Measurements from ENCODE around the gene SERPINB10. TPM values are rescaled to one million over a fixed set of nuclear protein-coding genes. Genes with fewer than 3 reads are reported as not detected.
A peak's percentile ranks its signal among the peaks of the same experiment; 100 is the strongest.
"Not testable (repeated sequence)": the region's sequence is repeated elsewhere in the genome, so short reads cannot be mapped to it uniquely, and the experiment has no call there.

The SERPINB10 gene
- total RNA-seq, 2 donors from 2014 or later = not detected

DNA sequence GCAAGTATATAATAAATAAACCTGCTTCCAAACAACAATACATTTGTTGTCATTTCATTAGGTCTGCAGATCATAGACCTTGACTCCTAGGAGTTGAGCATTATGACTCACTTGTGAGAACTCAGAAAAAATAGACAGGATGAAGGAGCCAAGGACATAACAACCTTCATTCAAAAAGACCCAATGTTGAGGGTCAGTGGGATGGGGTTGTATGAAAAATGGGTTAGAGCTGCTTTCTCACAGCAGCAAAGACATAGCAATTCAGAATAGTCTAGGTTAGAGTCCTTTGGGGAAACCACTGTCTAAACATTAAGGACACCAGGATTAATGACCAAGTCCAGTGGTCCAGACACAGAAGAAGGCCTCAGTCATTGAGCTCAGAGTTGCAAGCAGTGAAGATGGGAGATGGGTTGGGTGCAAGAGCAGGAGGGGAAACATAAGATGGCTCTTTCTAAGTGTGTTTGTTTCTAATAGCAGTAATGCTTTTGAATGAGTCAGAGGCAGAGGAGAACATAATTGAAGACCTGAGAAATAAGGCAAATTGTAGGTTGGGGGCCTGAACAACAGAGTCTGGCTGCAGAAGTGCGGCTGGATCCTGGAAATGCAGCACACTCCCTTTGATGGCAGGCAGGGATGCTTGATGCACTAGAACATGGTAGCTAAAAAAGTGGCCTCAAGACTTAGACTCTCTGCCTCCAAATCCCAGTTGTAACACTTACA is 3.7 kb upstream of the SERPINB10 start:
- H3K27ac Mint-ChIP-seq = no peak overlapping the region
- H3K4me1 Mint-ChIP-seq = no peaks in the 10 kb centered on the region
- H3K4me3 Mint-ChIP-seq = no peak overlapping the region
- no peaks in the 10 kb centered on the region for H3K36me3 Mint-ChIP-seq (ENCODE audit: low read depth)
- ATAC-seq (no peak), DNase-seq (no peak)
- H3K27me3 Mint-ChIP-seq = peaks cover 13% of the 10 kb centered on the region
- H3K9me3 ChIP-seq (ENCODE audit: control insufficient read depth, low read length, poor library complexity, severe bottlenecking) = no peaks in the 10 kb centered on the region

DNA sequence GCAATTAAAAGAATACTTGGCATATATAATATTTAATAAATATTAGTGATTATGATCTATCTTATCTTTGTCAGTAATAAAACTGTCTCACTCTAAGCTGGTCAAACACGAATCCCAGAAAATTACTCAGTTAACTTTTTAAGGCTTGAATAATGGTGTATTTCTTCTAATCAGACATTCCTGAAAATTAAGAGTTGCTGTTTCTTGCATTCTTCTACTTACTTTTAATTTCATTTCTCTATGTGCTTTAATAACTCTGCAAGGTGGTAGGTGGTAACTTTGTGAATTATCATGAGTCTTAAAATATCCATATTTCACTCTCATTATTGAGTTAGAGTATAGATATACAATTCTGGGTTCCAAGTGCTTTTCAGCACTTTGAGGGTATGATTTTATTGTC is 3.1 kb upstream of the SERPINB10 start:
- Mint-ChIP-seq H3K4me3 (no peak overlapping the region), H3K4me1 (no peaks in the 10 kb centered on the region), H3K36me3 (ENCODE audit: low read depth) (no peaks in the 10 kb centered on the region), H3K27ac (no peak overlapping the region), H3K27me3 (peaks cover 13% of the 10 kb centered on the region)
- H3K9me3 ChIP-seq (ENCODE audit: control insufficient read depth, low read length, poor library complexity, severe bottlenecking) = no peaks in the 10 kb centered on the region
- ATAC-seq (no peak), DNase-seq (no peak)

DNA sequence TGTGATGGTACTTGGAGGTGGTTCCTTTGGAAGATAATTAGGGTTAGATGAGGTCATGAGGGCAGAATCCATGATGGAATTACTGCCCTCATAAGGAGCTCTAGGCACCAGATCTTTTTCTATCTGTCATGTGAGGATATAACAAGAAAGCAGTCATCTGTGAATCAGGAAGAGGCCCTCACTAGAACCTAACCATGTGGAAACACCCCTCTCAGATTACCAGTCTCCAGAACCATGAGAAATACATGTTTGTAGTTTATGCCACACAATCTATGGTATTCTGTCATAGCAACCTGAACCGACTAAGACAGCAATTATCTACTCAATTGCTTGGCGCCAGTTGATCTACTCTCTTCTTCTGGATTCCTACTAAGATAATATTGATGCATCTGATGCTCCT is 2.4 kb upstream of the SERPINB10 start:
- DNase-seq (no peak), ATAC-seq (no peak)
- Mint-ChIP-seq H3K4me1 (no peaks in the 10 kb centered on the region), H3K36me3 (ENCODE audit: low read depth) (no peaks in the 10 kb centered on the region), H3K4me3 (no peak overlapping the region), H3K27ac (no peak overlapping the region), H3K27me3 (peaks cover 13% of the 10 kb centered on the region)
- H3K9me3 ChIP-seq (ENCODE audit: control insufficient read depth, low read length, poor library complexity, severe bottlenecking) = no peaks in the 10 kb centered on the region

DNA sequence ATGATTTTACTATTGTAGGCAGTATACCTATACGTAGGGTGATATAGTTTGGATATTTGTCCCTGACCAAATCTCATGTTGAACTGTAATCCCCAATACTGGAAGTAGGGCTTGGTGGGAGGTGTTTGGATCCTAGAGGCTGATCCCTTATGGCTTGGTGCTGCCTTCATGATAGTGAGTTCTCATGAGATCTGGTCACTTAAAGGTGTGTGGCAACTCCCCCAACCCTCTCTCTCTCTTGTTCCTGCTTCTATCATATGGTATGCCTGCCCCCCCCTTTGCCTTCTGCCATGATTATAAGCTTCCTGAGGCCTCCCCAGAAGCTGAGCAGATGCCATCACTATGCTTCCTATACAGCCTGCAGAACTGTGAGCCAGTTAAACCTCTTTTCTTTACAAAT is 1.7 kb upstream of the SERPINB10 start:
- H3K36me3 Mint-ChIP-seq (ENCODE audit: low read depth) = no peaks in the 10 kb centered on the region
- ATAC-seq = no peak
- no peak overlapping the region for H3K27ac Mint-ChIP-seq

DNA sequence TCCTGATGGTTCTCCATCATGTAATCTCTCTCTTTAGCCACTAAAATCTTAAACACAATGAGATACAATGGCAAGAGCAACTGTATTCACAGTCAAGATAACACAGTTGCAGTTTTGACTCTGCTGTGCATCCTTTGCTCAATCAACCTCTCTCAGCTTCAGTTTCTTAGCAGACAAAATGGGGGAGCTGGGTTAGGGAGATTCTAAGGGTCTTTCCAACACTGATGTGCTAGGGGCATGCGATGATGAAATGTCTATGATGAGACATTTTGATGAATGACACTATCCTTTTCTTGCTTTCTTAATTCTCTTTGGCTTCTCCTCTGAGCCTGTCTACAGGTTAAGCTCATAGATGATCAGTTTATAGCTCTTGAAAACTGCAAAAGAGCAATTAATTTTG is 1.1 kb downstream of the SERPINB10 start:
- no peaks in the 10 kb centered on the region for H3K9me3 ChIP-seq (ENCODE audit: control insufficient read depth, low read length, poor library complexity, severe bottlenecking)
- Mint-ChIP-seq H3K36me3 (ENCODE audit: low read depth) (no peaks in the 10 kb centered on the region), H3K27ac (no peak overlapping the region), H3K27me3 (peaks cover 22% of the 10 kb centered on the region), H3K4me1 (no peaks in the 10 kb centered on the region), H3K4me3 (no peak overlapping the region)
- ATAC-seq = no peak
- DNase-seq = no peak

More for the DNA sequence above, 1.7 kb upstream of the SERPINB10 start:
- no peak overlapping the region for H3K4me3 Mint-ChIP-seq
- no peaks in the 10 kb centered on the region for H3K4me1 Mint-ChIP-seq
- DNase-seq = no peak
- H3K27me3 Mint-ChIP-seq = peaks cover 11% of the 10 kb centered on the region
- no peaks in the 10 kb centered on the region for H3K9me3 ChIP-seq (ENCODE audit: control insufficient read depth, low read length, poor library complexity, severe bottlenecking)

DNA sequence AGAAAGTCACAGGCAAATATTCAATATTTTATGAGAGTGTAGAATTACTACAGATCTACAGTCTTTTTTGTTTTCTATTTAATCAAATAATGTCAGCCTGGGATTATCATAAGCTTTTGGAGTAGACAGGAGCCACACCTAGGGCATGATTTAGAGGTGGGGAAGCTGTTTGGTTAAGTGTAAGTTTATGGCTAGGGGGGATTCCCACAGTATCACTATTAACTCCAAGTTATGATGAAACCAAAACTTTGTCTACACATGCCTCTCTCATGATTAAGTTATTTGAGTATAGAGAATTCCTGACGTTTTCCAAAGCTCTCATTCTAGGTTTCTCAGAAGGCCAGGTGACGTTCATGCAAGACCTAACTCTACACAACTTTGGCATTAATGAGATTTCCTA is 2.1 kb downstream of the SERPINB10 start:
- no peak for DNase-seq
- Mint-ChIP-seq H3K27ac (no peak overlapping the region), H3K4me3 (no peak overlapping the region), H3K4me1 (no peaks in the 10 kb centered on the region), H3K27me3 (peaks cover 24% of the 10 kb centered on the region), H3K36me3 (ENCODE audit: low read depth) (no peaks in the 10 kb centered on the region)
- no peak for ATAC-seq
- H3K9me3 ChIP-seq (ENCODE audit: control insufficient read depth, low read length, poor library complexity, severe bottlenecking) = no peaks in the 10 kb centered on the region

DNA sequence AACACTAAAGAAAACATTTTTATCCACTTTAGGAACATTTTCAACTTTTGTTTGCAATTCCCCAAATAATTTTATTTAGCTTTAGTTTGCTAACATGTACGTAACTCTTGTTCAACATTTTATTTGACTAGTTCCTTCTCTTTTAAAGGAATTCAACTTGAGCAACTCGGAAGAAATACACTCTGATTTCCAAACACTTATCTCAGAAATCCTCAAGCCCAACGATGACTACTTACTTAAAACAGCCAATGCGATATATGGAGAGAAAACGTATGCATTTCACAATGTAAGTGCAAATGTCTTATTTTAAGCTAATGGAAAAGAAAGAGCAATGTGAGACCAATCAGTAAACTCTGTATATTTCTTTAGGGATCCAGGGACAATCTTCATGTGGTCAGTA is 10.1 kb downstream of the SERPINB10 start:
- ATAC-seq = no peak

DNA sequence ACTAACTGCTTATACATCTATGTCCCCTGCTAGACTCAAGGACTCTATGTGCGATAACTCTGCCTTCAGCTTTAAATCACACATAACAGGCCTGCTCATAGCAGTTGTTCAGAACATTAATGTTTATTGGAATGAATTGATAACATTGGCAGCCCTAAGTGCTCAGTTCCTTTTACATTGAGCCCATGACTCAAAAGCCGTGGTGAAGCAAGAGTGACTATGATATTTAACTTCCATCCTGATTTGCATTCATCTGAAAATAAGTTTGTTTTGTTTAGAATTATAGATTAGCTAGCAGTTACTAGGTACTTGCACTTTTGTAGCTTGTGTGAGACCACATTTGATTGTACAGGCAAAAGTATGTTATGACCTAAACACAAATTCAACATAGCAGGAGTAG is 14.3 kb downstream of the SERPINB10 start:
- ATAC-seq = no peak
- no peak overlapping the region for H3K4me3 Mint-ChIP-seq
- H3K36me3 Mint-ChIP-seq (ENCODE audit: low read depth) = no peaks in the 10 kb centered on the region
- no peaks in the 10 kb centered on the region for H3K9me3 ChIP-seq (ENCODE audit: control insufficient read depth, low read length, poor library complexity, severe bottlenecking)
- DNase-seq = no peak
- H3K4me1 Mint-ChIP-seq = peaks cover 2% of the 10 kb centered on the region
- H3K27ac Mint-ChIP-seq = no peak overlapping the region
- H3K27me3 Mint-ChIP-seq = peaks cover 65% of the 10 kb centered on the region

More for the DNA sequence above, 10.1 kb downstream of the SERPINB10 start:
- no peak for DNase-seq
- Mint-ChIP-seq H3K4me3 (no peak overlapping the region), H3K27ac (no peak overlapping the region), H3K27me3 (peaks cover 47% of the 10 kb centered on the region), H3K4me1 (peaks cover 2% of the 10 kb centered on the region), H3K36me3 (ENCODE audit: low read depth) (no peaks in the 10 kb centered on the region)
- H3K9me3 ChIP-seq (ENCODE audit: control insufficient read depth, low read length, poor library complexity, severe bottlenecking) = no peaks in the 10 kb centered on the region

DNA sequence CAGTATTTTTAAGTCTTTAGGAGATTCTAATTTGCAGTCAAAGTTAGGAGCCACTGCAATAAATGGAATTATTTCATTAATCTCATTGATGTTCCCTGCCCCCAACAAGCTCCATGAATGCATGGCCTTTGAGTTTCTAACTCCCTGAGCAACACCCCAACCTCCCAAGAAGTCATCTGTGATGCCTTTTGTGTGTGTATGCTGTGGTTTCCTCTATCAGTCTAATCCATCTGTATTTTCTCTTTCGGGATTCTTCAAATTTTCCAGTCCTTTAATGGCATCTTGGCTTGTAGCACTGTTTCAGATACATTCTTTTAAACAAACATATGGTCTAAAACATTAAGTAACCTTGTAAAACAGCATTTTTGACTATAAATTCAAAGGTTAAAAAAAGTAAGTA is 16.8 kb downstream of the SERPINB10 start:
- no peak for ATAC-seq
- Mint-ChIP-seq H3K4me3 (no peak overlapping the region), H3K27ac (no peak overlapping the region), H3K4me1 (peaks cover 2% of the 10 kb centered on the region), H3K27me3 (peaks cover 45% of the 10 kb centered on the region), H3K36me3 (ENCODE audit: low read depth) (no peaks in the 10 kb centered on the region)
- no peak for DNase-seq
- no peaks in the 10 kb centered on the region for H3K9me3 ChIP-seq (ENCODE audit: control insufficient read depth, low read length, poor library complexity, severe bottlenecking)

DNA sequence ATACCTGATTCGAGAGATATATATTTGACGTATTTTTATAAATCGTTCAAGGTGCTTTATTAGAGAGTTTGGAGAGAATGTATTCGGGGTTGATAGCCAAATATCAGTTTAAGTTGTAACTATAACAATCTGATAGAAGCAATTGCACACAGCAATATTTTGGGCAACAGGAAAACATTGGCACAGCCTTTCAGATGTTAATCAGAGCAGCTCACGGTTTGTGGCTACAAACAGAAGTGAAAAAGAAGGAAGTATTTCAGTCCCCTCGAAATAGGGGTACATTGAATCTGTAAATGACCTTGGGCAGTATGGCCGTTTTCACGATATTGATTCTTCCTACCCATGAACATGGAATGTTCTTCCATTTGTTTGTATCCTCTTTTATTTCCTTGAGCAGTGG is 20.6 kb downstream of the SERPINB10 start:
- no peak overlapping the region for H3K27ac Mint-ChIP-seq
- no peaks in the 10 kb centered on the region for H3K9me3 ChIP-seq (ENCODE audit: control insufficient read depth, low read length, poor library complexity, severe bottlenecking)
- H3K4me3 Mint-ChIP-seq = no peak overlapping the region
- DNase-seq = no peak
- H3K27me3 Mint-ChIP-seq = peaks cover 34% of the 10 kb centered on the region
- H3K36me3 Mint-ChIP-seq (ENCODE audit: low read depth) = no peaks in the 10 kb centered on the region
- no peak for ATAC-seq
- no peaks in the 10 kb centered on the region for H3K4me1 Mint-ChIP-seq

DNA sequence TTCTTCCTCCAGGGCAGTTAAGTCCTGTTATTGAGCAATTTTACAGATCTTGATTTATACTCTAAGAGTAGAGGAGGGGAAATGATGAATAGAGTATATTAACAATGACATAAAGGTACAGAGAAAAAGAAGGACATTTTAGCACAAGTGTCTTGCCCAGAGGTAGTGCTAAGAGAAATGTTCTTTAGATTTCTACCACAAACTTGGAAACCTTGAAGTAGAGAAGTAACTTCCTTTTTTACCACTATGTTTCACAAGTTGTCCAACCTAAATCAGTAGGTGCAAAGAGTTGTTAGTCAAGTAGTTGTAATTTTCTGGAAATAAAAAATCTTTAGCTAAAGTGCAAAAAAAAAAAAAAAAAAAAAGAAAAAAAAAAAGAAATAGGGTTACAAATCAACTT is 21.6 kb downstream of the SERPINB10 start:
- H3K27ac Mint-ChIP-seq; ATAC-seq; DNase-seq; H3K9me3 ChIP-seq (ENCODE audit: control insufficient read depth, low read length, poor library complexity, severe bottlenecking); H3K36me3 Mint-ChIP-seq (ENCODE audit: low read depth); H3K4me3 Mint-ChIP-seq; H3K4me1 Mint-ChIP-seq: not testable (repeated sequence)
- peaks cover 24% of the 10 kb centered on the region for H3K27me3 Mint-ChIP-seq

DNA sequence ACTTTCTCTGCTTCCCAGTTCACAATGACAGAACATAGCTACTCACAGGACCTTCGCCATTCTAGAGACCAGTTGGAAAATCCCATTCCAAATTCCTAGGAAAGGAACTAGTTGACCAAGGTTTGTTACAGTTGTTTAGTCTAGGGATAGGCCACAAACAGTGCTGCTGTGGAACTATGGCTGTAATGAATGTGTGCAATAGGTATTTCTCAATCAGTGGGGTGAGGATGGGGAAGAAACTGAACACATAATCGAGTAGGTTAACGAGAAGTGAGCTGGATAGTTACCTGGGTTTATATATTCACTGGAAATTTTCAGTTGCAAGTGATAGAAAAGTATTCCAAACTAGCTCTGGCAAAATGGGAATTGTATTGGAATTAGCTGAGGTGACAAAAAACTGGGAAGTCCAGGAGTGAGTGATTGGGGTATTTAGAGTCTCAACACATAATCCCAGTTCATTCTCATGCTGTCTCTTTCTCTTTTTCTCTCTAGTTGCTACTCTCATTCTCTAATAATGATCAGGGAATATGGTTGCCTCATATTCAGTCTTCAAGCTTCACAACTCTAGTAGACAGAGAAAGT is 23.1 kb downstream of the SERPINB10 start:
- no peaks in the 10 kb centered on the region for H3K9me3 ChIP-seq (ENCODE audit: control insufficient read depth, low read length, poor library complexity, severe bottlenecking)
- no peaks in the 10 kb centered on the region for H3K36me3 Mint-ChIP-seq (ENCODE audit: low read depth)
- no peak overlapping the region for H3K27ac Mint-ChIP-seq
- no peaks in the 10 kb centered on the region for H3K4me1 Mint-ChIP-seq
- H3K4me3 Mint-ChIP-seq = no peak overlapping the region
- H3K27me3 Mint-ChIP-seq = peaks cover 20% of the 10 kb centered on the region
- no peak for ATAC-seq
- no peak for DNase-seq

DNA sequence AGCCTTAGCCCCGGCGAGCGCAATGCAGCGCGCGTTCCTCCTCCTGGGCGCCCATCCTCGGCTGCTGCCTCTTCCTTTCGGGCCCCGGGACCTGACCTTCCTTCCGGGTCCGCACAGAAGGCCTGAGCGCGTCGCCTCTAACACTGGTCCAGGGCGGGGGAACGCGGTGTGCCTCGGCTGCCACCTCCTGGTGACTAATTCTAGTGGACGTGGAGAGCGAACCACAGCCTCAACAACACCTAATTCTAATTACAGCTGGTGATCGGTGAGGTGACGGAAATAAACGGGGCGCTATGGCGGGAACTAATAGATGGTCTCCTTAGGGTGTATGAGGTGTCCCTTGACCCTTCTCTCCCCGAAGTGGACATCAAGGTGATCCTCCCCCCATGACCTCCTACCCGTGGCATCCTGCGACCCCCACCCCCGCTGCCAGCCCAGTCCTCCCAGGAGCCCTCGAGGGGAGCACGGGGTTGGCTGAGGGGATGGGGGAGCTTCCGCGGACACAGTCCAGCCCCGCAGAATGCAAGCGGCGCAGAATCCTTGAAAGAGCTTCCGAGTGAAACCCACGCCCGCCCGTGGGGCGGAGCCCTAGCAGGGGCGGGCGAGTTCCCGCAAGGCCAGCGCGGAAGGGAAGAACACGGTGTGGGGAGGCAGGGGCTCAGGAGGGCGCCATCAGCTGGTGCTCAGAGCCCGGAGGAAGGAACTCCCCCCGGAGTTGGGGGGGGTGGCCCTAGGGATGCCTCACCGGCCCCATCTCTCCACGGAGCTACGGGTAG is 28.6 kb downstream of the SERPINB10 start:
- Mint-ChIP-seq H3K27me3 (peaks cover 14% of the 10 kb centered on the region), H3K4me1 (peaks cover 6% of the 10 kb centered on the region), H3K4me3 (peak overlapping the region; percentile 77), H3K27ac (no peak overlapping the region), H3K36me3 (ENCODE audit: low read depth) (no peaks in the 10 kb centered on the region)
- peak; percentile 9 to 33 (median 29) for DNase-seq
- H3K9me3 ChIP-seq (ENCODE audit: control insufficient read depth, low read length, poor library complexity, severe bottlenecking) = no peaks in the 10 kb centered on the region
- ATAC-seq = peak; percentile 79
